Ishikawa (cell line): ENCODE measurements around the gene LYRM7.

Experiments
- CEBPB ChIP-seq: IDR thresholded peaks from 2 replicates; pipeline ENCODE4 v1.6.1; 2012
- EGR1 ChIP-seq: IDR thresholded peaks from 2 replicates; pipeline ENCODE4 v1.6.1; 2012
- NFIC ChIP-seq: IDR thresholded peaks from 2 replicates; pipeline ENCODE4 v1.6.1; 2012
- RAD21 ChIP-seq: IDR thresholded peaks from 2 replicates; pipeline ENCODE4 v1.6.1; 2012; ENCODE audit warnings: low read depth

DNA sequence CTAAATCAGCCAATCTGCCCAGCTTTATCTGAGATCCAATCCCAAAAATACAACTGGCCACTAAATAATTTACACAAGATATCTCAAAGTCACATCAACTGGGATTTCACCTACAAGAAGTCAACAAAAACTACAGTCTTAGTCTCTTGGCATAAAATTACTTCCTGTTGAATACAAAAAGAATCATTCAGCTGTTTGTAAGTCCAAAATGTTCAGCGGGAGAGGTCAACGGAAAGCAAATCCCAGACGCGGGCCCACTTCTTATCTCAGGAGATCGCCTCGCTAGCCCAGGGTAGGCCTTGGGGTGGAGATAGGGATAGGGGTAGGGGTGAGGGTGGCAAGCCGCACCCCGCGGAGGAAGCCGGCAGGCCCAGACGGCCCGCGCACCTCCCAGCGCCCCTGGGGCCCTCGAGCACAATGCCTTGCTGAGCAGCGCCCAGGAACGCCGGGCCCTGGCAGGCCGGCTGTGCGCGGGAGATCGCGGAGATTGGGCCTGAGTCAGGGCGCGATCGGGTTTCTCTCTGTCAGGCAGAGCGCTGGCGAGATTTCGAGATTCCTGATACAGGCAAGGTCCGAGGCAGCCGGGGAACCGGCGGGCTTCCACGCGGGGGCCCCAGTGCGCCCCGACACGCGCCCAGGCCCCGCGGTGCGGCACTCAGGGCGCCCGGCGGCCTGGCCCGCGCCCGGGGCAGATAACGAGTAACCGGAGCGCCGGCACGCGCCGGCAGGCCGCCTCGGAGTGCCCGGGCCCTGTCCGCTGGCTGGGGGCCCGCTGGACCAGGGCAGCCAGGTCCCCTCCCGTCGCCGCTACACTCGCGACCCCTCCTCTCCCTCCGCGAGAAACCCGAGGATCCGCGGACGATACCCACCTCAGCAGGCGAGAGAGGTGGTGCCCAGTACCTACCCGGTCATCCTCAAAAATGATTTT, 6.3 kb upstream of the LYRM7 start:
- TF ChIP-seq RAD21 = no peak
- TF ChIP-seq EGR1 = no peak
- no peak for TF ChIP-seq CEBPB
- TF ChIP-seq NFIC = 0 out of 2 replicates have a peak, but pooled peaks have one; percentile 7
